A673 (cell line): ENCODE measurements around the gene TRIM56.

ENCODE experiments used
- EZH2 ChIP-seq: fragments of 200-600 bp; sonication (generic); IDR thresholded peaks from 2 replicates; pipeline ENCODE4 v1.6.1; 2017; ENCODE audit warnings: borderline replicate concordance, low read depth, mild to moderate bottlenecking, mixed read lengths, antibody characterized with exemption, low read length; ENCODE audit not compliant: poor library complexity, severe bottlenecking
- TF ChIP-seq, protein P1 (sequence below): fragments of 300-800, 200-600 bp; sonication (generic); conservative IDR thresholded peaks from 2 replicates; pipeline ENCODE4 v1.5.1; 2017; ENCODE audit warnings: low read depth, mild to moderate bottlenecking, antibody characterized with exemption, low read length, moderate library complexity, mixed read lengths

DNA sequence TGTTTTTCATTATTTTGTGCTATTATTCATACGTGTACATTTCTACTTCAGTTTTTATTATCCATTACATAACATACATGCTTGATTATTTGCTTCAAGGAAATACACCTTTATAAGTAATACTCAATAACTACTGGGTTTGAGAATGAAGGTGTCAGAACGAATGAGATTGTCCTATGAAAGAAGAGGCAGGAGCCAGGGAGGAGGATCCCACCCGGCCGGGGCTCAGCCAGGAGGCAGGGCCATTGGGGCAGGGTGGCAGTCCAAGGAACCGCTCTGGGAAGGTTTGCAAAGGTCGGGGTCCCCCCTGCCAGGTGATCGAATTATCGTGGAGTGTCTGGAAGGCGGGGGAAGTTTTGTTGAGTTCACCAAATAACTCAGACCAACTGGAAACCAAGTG lies 9.1 kb downstream of the TRIM56 start:
- TF ChIP-seq, protein P1, sequence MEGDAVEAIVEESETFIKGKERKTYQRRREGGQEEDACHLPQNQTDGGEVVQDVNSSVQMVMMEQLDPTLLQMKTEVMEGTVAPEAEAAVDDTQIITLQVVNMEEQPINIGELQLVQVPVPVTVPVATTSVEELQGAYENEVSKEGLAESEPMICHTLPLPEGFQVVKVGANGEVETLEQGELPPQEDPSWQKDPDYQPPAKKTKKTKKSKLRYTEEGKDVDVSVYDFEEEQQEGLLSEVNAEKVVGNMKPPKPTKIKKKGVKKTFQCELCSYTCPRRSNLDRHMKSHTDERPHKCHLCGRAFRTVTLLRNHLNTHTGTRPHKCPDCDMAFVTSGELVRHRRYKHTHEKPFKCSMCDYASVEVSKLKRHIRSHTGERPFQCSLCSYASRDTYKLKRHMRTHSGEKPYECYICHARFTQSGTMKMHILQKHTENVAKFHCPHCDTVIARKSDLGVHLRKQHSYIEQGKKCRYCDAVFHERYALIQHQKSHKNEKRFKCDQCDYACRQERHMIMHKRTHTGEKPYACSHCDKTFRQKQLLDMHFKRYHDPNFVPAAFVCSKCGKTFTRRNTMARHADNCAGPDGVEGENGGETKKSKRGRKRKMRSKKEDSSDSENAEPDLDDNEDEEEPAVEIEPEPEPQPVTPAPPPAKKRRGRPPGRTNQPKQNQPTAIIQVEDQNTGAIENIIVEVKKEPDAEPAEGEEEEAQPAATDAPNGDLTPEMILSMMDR, result no peak
- no peak for TF ChIP-seq EZH2
